Activated T-helper 9 cell treated with anti-CD3 and anti-CD28 coated beads, Interleukin-2, amount 50 U/mL, for 16 hours (primary cell): ENCODE data around the gene PLCB3.

Source experiments
- DNase-seq: peaks from one replicate; pipeline ENCODE4 v3.0.0-alpha.2; 2020; ENCODE audit warnings: low read depth

PLCB3 gene

DNA sequence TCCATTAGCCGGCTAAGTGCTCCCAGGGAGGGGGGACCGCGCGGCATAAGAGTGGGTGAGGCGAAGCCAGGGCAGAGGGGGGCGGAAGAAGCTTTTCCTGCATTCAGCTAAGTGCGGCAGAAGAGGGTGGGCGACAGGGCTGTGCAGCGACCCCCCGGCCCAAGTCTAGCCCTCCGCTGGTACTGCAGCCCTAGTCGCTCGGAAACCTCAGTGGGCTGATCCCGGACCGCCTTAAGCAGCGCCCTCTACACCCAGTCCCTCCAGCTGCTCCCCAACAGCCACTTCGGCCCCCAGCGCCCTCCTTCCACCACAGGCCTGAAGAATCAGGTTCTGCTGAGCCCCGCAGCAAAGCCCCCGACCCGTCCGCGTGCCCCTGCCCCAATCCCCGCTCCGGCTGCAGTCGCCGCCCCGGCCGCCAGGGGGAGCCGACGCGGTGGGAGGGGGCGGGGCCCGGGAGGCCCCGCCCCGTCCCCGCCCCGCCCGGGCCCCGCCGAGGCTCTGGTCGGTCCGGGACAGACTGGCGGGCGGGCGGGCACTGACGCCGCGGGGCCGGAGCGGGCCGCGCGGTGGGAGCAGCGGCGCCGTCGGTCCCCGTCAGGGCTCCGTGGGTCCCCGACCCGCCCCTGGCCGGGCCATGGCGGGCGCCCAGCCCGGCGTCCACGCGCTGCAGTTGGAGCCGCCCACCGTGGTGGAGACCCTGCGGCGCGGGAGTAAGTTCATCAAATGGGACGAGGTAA lies at the start of gene PLCB3:
TSS of gene PLCB3 (plus strand) at position 515 of the 737 bp plus-strand sequence. CDS start at position 635, 120 bp downstream.
- peak; percentile 61 for DNase-seq

DNA sequence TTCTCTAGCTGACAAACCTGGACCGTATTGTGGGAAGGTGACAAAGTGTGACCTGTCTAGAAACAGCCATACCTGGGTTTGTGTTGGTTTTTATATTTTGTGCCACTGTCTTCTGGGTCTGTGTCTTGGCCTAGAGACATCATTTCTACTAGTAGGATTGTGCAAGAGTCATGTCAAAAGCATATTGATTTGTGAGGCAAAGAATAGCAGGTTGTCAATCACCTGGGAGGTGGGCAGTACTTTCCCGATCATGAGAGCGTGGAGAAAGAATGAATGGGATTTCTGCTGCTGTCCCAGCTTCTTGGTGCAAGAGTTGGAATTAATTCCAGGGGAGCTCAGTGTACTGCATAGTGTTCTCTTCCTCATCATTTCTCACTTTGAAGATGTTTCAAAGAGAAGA lies 49.8 kb upstream of the PLCB3 start:
- DNase-seq = no peak

DNA sequence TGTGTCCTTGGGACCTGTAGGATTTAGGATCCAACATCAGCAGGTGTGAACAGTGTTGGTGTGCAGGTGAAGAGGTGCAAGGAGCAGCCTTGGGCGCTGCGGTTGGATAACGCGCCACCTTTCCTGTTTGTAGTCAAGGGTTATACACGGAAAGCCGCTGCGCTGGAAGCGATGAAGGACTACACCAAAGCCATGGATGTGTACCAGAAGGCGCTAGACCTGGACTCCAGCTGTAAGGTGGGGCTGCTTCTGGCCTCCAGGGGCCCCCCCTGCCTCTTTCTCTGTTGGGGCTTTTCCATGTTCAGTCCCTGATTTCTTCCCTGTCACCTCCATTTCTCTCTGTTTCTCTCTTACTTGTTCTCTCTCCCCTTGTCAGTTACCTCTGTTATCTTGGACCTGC lies 48.3 kb upstream of the PLCB3 start:
- DNase-seq = no peak

DNA sequence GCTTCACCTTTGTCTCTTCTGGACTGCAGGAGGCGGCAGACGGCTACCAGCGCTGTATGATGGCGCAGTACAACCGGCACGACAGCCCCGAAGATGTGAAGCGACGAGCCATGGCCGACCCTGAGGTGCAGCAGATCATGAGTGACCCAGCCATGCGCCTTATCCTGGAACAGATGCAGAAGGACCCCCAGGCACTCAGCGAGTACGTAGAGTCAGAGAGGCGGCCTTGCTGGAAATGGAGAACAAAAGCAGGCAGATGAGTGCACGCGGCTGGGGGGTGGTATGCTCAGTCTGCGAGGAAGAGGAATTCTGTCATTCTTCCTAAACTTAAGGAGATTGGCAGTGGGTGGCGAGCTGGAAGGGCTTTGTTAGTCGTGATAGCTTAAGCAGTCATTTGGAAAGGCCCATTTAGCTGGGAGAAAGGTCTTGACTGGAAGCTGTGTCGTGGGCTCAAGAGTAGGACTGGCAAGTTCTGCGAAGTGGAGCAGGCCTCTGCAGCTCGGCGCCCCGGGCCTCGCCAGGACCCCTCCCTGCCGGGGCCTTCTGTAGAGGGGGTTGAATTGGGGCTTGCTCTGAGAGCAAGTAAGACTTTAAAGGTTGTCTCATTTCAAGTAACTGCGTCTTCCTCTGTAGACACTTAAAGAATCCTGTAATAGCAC lies 47.8 kb upstream of the PLCB3 start:
- no peak for DNase-seq

- no peak for DNase-seq
These were observed 47.3 kb upstream of the PLCB3 start for GRCh38 chr11:64204080-64204440.

GRCh38 chr11:64204464-64204989 lies 46.8 kb upstream of the PLCB3 start:
- DNase-seq = peak; percentile 62

DNA sequence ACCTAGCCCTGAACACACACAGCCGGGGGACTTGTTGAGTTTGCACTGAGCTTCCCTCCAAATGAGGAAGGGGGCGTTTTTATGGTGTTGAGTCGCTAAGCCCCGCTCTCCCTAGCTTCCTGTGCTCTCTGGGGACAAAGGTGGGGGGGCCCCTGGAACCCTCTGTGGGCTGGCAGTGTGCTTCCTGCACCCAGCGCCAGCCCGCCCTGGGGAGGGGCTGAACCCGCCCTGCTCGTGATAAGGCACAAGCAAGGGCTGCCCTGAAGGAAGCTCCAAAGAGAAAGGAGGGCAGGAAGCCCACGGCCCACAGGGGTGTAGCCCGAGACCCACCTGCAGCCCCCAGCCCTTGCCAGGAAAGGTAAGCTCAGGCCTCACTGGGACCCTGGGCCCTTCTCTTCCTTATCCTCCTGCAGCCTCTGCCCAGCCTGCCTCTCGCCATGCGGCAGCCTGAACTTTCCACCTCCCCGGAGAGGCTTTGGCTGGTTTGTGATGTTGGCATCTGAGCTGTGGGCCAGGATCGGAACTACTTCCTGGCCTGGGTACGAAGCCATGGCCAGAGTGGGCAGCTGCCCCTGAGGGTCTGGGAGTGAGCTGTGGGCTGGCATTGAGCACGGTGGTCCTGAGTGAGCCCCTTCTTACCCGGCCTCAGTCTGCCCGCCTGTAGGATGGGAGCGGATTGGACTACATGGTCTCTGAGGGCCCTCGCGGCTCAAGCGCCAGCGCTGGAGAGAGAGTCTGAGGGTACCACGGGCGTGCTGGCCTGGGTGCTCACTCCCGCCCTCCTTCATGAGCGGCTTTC lies 44.7 kb upstream of the PLCB3 start, which contains the start of gene FERMT3:
TSS of gene FERMT3 (plus strand) at position 265 of the 799 bp plus-strand sequence. CDS start 644 bp downstream, outside the sequence.
- peak; percentile 45 for DNase-seq

DNA sequence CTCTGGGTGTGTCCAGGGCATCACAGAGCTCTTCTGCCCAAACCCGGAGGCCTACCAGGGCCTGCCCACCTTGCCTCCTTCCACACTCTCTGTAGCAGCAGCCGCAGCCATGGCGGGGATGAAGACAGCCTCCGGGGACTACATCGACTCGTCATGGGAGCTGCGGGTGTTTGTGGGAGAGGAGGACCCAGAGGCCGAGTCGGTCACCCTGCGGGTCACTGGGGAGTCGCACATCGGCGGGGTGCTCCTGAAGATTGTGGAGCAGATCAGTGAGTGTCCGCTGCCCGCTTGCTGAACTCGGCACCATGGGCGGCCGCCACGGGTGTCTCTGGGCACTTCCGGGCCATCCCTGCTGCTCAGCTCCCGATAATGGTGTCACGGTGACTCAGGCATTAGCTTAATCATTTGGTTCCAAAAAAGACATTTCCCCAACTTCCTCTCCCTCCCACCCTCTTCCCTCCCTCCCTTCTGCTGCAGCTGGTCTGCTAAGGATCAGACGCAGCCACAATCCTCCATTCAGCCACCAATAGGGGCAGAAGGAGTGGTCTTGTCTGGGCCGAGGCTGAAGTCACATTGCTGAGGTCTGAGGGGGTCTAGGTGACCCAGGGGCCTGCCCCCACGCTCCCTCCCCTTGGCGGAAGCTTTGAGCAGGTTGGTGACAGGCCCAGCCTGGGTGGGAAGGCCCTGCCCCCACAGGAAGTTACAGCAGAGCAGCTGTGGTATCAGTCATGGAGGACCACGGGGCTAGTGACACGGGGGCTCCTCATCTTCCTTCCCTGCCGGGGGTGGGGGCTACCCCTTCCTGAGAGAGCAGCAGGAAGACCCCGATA lies 43.9 kb upstream of the PLCB3 start:
- DNase-seq = peak; percentile 70

GRCh38 chr11:64208086-64208795 lies 43.1 kb upstream of the PLCB3 start:
- no peak for DNase-seq

GRCh38 chr11:64208796-64209562 lies 42.4 kb upstream of the PLCB3 start:
- no peak for DNase-seq

DNA sequence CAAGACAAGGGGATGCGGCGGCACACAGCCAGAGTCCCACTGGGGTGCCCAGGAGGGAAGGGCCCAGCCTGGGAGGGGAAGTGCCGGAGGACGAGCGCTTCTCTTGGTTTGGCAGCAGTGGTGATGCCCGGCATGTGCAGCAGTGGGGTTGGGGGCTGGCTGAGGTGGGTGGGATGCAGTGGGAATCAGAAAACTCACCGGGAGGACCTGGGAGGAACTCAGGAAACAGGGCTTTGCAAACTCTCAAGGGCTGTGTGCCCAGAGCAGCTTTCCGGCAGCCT lies 41.8 kb upstream of the PLCB3 start:
- no peak for DNase-seq

- DNase-seq = no peak
These were observed 40.9 kb upstream of the PLCB3 start for GRCh38 chr11:64210301-64211020.

GRCh38 chr11:64211181-64211872 lies 40.0 kb upstream of the PLCB3 start:
- no peak for DNase-seq

- DNase-seq = no peak
These were observed 34.5 kb upstream of the PLCB3 start for GRCh38 chr11:64216879-64217278.

DNA sequence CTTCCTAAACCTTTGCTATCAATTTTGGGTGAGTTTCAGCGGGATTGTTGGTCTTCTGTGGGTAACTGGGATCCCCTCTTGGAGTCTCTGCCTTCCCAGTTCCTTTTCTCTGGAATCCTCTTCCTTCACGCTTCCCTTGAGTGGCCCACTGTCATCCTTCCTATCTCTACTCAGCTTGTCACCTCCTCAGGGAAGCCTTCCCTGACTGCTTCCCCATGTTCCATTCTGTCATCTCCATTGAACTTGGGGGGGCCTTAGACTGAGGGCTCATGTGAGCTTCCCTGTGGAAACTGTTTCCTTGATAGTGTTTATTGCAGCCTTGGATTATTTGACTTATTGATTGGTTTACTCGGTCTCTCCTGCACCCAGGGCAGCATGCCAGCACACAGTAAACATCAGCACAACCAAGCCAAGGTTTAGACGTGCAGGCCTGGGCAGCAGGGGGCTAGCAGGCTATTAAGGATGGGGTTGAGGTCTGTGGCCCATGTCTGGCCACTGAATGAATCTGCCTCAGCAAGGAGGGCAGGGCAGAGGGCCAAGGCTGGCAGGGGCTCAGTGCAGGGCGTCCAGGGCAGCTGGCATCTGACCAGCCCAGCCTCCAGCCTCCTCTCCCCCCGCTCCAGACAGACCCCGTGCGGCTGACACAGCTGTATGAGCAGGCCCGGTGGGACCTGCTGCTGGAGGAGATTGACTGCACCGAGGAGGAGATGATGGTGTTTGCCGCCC lies 32.5 kb upstream of the PLCB3 start:
- no peak for DNase-seq

DNA sequence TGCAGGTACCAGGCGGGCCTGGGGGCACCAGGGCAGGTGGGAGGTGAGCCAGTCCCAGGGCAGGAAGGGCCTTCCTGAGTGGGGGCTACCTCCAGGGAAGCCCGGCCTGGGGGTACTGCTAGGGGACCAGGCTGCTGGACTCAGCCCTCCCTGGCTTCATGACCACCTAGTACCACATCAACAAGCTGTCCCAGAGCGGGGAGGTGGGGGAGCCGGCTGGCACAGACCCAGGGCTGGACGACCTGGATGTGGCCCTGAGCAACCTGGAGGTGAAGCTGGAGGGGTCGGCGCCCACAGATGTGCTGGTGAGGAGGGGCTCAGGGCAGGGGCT lies 32.0 kb upstream of the PLCB3 start:
- no peak for DNase-seq

DNA sequence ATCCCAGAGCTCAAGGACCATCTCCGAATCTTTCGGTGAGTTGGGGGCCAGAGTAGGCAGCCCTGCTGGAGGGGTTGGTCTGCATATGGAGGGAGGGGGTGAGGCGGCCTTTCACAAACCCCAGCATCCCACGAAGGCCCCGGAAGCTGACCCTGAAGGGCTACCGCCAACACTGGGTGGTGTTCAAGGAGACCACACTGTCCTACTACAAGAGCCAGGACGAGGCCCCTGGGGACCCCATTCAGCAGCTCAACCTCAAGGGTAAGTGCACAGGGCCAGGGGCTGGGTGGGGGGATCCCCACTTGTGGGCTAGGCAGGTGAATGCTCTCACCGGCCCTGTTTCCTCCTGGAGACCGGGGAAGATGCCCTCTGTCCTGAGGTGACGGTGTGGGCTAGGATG lies 31.6 kb upstream of the PLCB3 start:
- DNase-seq = no peak

GRCh38 chr11:64220271-64220670 lies 31.1 kb upstream of the PLCB3 start:
- DNase-seq = no peak

DNA sequence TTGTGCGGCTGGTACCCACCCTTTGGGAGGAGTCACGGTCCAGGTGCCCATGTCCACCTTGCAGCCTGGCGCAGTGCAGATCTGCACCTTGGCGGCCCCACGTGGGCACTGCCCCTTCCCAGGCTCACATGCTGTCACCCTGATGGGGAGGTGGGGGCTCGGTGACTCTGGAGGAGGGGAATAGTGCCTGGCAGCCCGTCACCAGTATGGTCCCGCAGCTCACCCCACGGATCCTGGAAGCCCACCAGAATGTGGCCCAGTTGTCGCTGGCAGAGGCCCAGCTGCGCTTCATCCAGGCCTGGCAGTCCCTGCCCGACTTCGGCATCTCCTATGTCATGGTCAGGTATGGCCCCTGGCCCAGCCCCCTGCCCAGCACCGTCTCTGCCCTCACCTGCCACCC lies 30.5 kb upstream of the PLCB3 start:
- no peak for DNase-seq
